OCI-LY1 (cell line): ENCODE data around the gene KRTAP10-10.

Experiments
- EZH2 ChIP-seq: fragments of 200-600 bp; sonication (generic), shearing (Covaris generic); IDR thresholded peaks from 2 replicates; pipeline ENCODE4 v1.8.0; 2017; ENCODE audit warnings: borderline replicate concordance, mixed run types, mild to moderate bottlenecking, antibody characterized with exemption, low read length, moderate library complexity, mixed read lengths
- TF ChIP-seq, protein P1 (sequence below): fragments of 200-600 bp; sonication (generic), shearing (Covaris generic); IDR thresholded peaks from 2 replicates; pipeline ENCODE4 v1.5.1; 2017; ENCODE audit warnings: mild to moderate bottlenecking, antibody characterized with exemption, low read length, moderate library complexity, mixed read lengths

DNA sequence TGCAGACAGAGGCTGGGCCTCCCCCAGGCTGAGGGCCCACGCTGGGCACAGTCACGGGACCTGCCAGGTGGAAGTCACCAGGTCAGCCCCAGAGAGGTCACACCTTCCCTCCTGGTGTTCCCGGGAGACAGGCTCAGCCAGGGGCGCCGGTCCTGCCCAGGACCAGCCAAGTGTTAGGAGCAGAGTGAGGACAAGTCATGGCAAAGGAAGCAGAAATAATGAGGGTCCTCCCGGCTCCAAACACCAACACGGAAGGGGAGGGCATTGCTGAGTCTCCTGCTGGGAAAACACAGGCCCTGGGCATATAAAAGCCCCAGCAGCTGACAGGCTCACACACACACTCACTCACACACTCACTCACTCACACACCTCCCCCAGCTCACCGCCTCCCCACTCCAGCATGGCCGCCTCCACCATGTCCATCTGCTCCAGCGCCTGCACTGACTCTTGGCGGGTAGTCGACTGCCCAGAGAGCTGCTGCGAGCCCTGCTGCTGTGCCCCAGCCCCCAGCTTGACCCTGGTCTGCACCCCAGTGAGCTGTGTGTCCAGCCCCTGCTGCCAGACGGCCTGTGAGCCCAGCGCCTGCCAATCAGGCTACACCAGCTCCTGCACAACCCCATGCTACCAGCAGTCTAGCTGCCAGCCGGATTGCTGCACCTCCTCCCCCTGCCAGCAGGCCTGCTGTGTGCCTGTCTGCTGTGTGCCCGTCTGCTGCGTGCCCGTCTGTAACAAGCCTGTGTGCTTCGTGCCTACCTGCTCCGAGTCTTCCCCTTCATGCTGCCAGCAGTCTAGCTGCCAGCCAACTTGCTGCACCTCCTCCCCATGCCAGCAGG is at the start of gene KRTAP10-10:
- TF ChIP-seq, protein P1, sequence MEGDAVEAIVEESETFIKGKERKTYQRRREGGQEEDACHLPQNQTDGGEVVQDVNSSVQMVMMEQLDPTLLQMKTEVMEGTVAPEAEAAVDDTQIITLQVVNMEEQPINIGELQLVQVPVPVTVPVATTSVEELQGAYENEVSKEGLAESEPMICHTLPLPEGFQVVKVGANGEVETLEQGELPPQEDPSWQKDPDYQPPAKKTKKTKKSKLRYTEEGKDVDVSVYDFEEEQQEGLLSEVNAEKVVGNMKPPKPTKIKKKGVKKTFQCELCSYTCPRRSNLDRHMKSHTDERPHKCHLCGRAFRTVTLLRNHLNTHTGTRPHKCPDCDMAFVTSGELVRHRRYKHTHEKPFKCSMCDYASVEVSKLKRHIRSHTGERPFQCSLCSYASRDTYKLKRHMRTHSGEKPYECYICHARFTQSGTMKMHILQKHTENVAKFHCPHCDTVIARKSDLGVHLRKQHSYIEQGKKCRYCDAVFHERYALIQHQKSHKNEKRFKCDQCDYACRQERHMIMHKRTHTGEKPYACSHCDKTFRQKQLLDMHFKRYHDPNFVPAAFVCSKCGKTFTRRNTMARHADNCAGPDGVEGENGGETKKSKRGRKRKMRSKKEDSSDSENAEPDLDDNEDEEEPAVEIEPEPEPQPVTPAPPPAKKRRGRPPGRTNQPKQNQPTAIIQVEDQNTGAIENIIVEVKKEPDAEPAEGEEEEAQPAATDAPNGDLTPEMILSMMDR, result no peak
- no peak for TF ChIP-seq EZH2
